ENCODE measurements around the gene MCFD2.

Gene MCFD2

GRCh38 chr2:46872902-46873603 lies 42.6 kb downstream of the MCFD2 start:
- DNase-seq (ENCODE audit: low read depth): no peak

- DNase-seq (ENCODE audit: low read depth): no peak
Measured at GRCh38 chr2:46871976-46872381, 43.6 kb downstream of the MCFD2 start.

DNA sequence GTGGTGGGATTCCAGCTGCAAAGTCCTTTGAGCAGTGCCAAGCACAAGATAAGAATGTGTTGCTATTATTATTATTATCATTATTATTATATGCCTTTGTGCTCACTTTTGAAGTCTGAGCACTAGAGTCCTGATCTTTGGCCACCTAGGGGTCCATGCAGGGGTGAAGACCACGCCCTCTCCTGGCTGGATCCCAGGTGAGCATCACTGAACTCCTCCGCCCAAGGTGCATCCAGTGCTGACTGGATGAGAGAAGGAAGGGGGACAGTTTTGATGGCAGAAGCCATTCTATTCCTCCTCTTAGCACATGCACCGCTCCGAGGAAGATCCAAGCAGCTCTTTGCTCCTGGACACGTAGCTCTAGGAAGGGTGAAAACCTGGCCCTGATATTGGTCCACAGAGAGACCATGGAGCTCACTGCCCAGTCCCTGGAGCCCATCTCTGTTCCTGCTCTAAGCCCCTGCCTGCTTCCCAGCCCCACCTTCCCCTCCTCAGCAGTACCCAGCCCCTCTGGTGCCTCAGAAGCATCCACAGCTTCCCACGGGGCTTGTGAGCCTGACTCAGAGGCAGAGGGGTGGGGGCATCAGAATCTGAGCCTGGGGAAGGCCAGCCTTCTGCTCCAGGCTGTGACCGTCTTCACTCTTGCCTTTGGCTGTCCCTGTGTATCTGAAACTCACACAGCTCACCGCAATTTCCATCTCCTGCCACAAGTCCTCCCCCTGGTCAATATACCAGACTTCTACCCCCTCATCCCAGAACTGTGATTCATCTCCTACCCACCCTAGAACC lies 45.4 kb downstream of the MCFD2 start:
- DNase-seq (ENCODE audit: low read depth): no peak

GRCh38 chr2:46869621-46870020 lies 46.0 kb downstream of the MCFD2 start:
- no peak for DNase-seq (ENCODE audit: low read depth)

- no peak for DNase-seq (ENCODE audit: low read depth)
Measured at GRCh38 chr2:46866770-46867246, 48.8 kb downstream of the MCFD2 start.

- no peak for DNase-seq (ENCODE audit: low read depth)
Measured at GRCh38 chr2:46865181-46865970, 50.2 kb downstream of the MCFD2 start.

DNA sequence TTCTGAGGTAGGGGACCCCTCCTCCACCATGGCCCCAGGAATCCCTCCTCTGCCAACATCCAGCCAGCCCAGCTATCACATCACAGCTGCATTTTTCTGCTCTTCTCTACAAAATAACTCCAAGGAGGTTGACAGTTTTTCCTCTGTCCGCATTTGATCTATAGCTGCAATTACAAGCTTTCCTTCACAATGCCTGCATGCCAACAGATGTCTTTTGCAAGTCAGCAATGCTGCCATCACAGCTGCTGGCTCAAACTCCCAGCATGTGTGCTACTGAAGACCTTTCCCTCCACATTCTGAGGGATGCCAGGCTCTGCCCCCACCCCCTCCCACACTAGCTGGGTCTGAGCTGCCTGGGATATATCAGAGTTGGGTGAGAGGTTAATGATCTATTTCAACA lies 51.7 kb downstream of the MCFD2 start:
- no peak for DNase-seq (ENCODE audit: low read depth)

GRCh38 chr2:46862514-46862913 lies 53.1 kb downstream of the MCFD2 start:
- DNase-seq (ENCODE audit: low read depth): no peak

DNA sequence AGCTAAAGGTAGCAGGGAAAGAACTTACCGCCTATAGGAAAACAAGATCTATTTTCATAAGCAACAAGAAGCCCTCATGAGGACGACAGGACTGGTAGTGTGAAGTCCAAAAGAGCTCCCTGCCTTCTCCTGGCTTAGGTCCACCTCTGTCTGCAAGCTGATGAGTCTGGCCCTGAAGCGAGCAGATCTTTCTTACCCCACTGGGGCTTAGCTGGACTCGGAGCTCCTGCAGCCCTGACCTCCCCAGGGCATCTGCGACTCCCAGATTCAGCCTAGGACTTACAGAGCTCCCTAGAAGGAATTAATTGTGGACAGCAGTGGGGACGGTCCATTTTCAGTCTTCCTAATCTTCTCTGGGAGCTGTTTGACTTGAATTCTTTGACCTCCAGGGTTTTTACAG lies 53.7 kb downstream of the MCFD2 start:
- no peak for DNase-seq (ENCODE audit: low read depth)

GRCh38 chr2:46859482-46859881 lies 56.1 kb downstream of the MCFD2 start:
- DNase-seq (ENCODE audit: low read depth): no peak

DNA sequence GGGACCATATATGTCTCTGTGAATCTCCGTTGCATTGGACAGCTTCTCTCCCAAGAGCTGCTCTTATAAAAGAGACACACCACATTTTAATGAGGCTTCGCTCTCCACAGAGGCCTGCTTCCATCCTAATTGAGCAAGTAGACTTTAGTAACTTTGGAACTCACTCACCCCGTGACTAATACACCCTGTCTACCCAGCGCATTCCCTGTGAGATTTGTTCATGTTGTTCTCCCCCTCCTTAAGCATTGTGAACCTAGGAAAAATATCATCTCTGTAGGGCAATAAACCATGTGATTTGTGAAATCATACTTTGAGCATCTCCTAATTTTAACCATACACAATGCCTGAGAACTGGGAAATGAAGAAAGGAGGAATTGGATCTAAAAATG lies 56.9 kb downstream of the MCFD2 start:
- DNase-seq (ENCODE audit: low read depth): no peak

- DNase-seq (ENCODE audit: low read depth): no peak
Measured at GRCh38 chr2:46857871-46858701, 57.5 kb downstream of the MCFD2 start.

DNA sequence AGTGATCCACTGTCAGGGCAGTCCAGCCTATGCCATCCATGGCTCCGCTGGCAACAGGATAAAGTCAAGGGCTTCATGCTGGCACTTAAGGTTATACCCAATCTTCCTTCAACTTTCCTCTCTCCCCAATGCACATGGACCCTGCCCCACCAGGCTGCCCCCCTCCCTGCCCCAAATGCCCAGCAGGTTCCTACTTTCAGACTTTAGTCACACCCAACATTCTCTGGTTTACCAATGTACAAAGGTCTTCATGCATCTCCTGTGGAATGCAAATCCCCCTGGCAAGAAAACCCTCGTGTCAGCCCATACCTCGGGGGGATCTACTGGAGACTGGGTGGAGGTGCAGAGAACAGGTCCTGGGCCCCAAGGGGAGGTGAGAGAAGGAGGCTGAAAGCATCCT lies 59.3 kb downstream of the MCFD2 start:
- no peak for DNase-seq (ENCODE audit: low read depth)

- DNase-seq (ENCODE audit: low read depth): no peak
Measured at GRCh38 chr2:46855805-46856204, 59.8 kb downstream of the MCFD2 start.

DNA sequence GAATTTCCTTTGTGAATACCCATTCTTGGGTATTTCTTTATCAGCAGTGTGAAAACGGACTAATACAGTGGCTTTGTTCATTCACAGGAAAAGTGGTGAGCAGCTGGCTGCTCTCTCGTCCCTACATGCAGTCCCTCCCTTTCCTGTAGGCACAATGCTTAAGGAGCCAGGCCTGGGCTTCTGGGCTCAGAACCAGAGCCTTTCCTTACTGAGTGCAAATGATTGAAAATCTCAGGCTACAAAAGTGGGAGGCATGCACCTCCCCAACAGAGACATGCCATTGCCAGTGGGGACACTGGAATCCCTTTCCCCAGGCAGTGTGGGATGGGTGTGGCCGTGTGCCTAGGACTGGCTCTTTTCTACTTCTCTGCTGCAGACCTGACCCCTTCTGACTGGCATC lies 61.3 kb downstream of the MCFD2 start:
- DNase-seq (ENCODE audit: low read depth): no peak

- no peak for DNase-seq (ENCODE audit: low read depth)
Measured at GRCh38 chr2:46852598-46852997, 63.0 kb downstream of the MCFD2 start.

DNA sequence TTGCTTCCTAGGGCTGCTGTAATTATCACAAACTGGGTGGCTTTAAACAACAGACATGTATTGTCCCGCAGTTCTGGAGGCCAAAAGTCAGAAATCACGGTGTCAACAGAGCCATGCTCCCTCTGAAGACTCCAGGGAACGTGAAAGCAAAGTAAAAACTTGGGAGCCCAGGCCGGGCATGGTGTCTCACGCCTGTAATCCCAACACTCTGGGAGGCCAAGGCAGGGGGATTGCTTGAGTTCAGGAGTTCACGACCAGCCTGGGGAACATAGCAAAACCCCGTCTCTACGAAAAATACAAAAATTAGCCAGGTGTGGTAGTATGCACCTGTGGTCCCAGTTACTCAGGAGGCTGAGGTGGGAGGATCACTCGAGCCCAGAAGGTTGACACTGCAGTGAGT lies 63.5 kb downstream of the MCFD2 start:
- no peak for DNase-seq (ENCODE audit: low read depth)
